K562 (cell line): ENCODE measurements around the gene MDH2. TPM values are rescaled to one million over a fixed set of nuclear protein-coding genes. Genes with fewer than 3 reads are reported as not detected.
A peak's percentile ranks its signal among the peaks of the same experiment; 100 is the strongest.

Source experiments
- ATAC-seq: fragments of 200-7000 bp; cut with Tn5 transposase; 3 replicates; pipeline ENCODE4 v1.9.1; 2020; ENCODE audit warnings: moderate library complexity
- BruUV-seq: library from RNA; stranded (reverse); fragments of 400-500 nt; replicated peaks from 2 replicates; lab custom pipeline; 2021; lab: Mats Ljungman, UMichigan
- CTCF ChIA-PET: fragments of 300-600 bp; formaldehyde crosslinking; extraction: SDS; loops from one replicate; lab custom pipeline; 2021; ENCODE audit warnings: low intra/inter-chr PET ratio; lab: Yijun Ruan, JAX
- POLR2A ChIA-PET: fragments of 300-600, 350-650 bp; sonication (Branson Sonifier 250); formaldehyde crosslinking; extraction: SDS; loops from one replicate; lab custom pipeline; 2021; ENCODE audit warnings: antibody characterized with exemption, inconsistent platforms; lab: Yijun Ruan, JAX
- DNase-seq, 4 experiments: peaks; one replicate each; pipeline versions ENCODE4 v3.0.0 to v3.0.0-alpha.2; 2011 to 2018; ENCODE audit warnings: low spot score in 3 of 4, mixed read lengths in 3 of 4; ENCODE audit errors: extremely low read depth in 1 of 4
- FAIRE-seq: peaks from 2 replicates; lab custom pipeline; 2011; peaks lifted over from hg19 to GRCh38; lab: Jason Lieb, UNC
- H2AFZ ChIP-seq: 2 replicates; pipeline ENCODE4 v1.6.0; 2011; ENCODE audit warnings: low read depth, low read length, control low read depth, inconsistent platforms
- H3K27ac ChIP-seq: fragments of 200-600 bp; 3 replicates; pipeline ENCODE4 v1.8.0; 2011; ENCODE audit warnings: low read depth, mild to moderate bottlenecking, control low read depth, inconsistent platforms, low read length, moderate library complexity, mixed read lengths; ENCODE audit errors: extremely low read depth
- H3K27me3 ChIP-seq, 2 experiments: fragments of 300-600 bp in 1 of 2; 2 replicates in 1 of 2; 3 replicates in 1 of 2; pipeline versions ENCODE4 v1.6.0 to v1.8.0; 2011; ENCODE audit warnings: inconsistent platforms in 2 of 2, low read length in 2 of 2, mild to moderate bottlenecking in 1 of 2, mixed read lengths in 1 of 2, moderate library complexity in 1 of 2; ENCODE audit not compliant: control insufficient read depth in 2 of 2, insufficient read depth in 2 of 2
- H3K36me3 ChIP-seq: fragments of 300-600 bp; 3 replicates; pipeline ENCODE4 v1.8.0; 2011; ENCODE audit warnings: mild to moderate bottlenecking, low read length, inconsistent platforms; ENCODE audit not compliant: control insufficient read depth, insufficient read depth
- H3K4me1 ChIP-seq, 2 experiments: fragments of 200-600 bp in 1 of 2; replicated peaks in 1 of 2; 2 replicates in 1 of 2; 3 replicates in 1 of 2; pipeline versions ENCODE4 v1.5.1 to v1.8.0; 2011; ENCODE audit warnings: inconsistent platforms in 2 of 2, low read length in 2 of 2, mild to moderate bottlenecking in 1 of 2, mixed read lengths in 1 of 2, moderate library complexity in 1 of 2; ENCODE audit not compliant: control insufficient read depth in 2 of 2, insufficient read depth in 2 of 2
- H3K4me2 ChIP-seq: 2 replicates; pipeline ENCODE4 v1.6.1; 2011; ENCODE audit warnings: low read length, control low read depth, inconsistent platforms, mixed read lengths; ENCODE audit not compliant: insufficient read depth
- H3K4me3 ChIP-seq: fragments of 200-600 bp; sonication (generic), shearing (Covaris generic); 2 replicates; pipeline ENCODE4 v1.5.1; 2016; ENCODE audit warnings: control low read depth, inconsistent platforms
- H3K79me2 ChIP-seq: fragments of 200-600 bp; 3 replicates; pipeline ENCODE4 v1.8.0; 2011; ENCODE audit warnings: low read length, inconsistent platforms; ENCODE audit not compliant: control insufficient read depth, insufficient read depth
- H3K9ac ChIP-seq, 2 experiments: 2 replicates each; pipeline versions ENCODE4 v1.6.0 to v1.6.1; 2011; ENCODE audit warnings: low read depth in 2 of 2, low read length in 2 of 2, control low read depth in 1 of 2, inconsistent platforms in 1 of 2, mild to moderate bottlenecking in 1 of 2, mixed read lengths in 1 of 2; ENCODE audit not compliant: insufficient read depth in 1 of 2
- H3K9me1 ChIP-seq: one replicate; pipeline ENCODE4 v1.6.0; 2011; ENCODE audit warnings: inconsistent platforms, mild to moderate bottlenecking, low read length, moderate library complexity; ENCODE audit not compliant: control insufficient read depth, insufficient read depth
- H3K9me3 ChIP-seq: replicated peaks from 2 replicates; pipeline ENCODE4 v1.5.1; 2011; ENCODE audit warnings: low read depth, low read length, inconsistent platforms; ENCODE audit not compliant: control insufficient read depth, insufficient read depth
- H4K20me1 ChIP-seq: replicated peaks from 2 replicates; pipeline ENCODE4 v1.6.1; 2011; ENCODE audit warnings: low read length, inconsistent platforms, mixed read lengths; ENCODE audit not compliant: control insufficient read depth, insufficient read depth
- ARNT ChIP-seq, 2 experiments: fragments of 450-650 bp; IDR thresholded peaks; 2 replicates each; pipeline ENCODE4 v1.6.1; 2016; ENCODE audit warnings: mild to moderate bottlenecking in 1 of 2
- CXXC5 ChIP-seq: fragments of 250-450 bp; sonication (Bioruptor Pico); IDR thresholded peaks from 2 replicates; pipeline ENCODE4 v1.8.0; 2022; ENCODE audit warnings: inconsistent platforms, mild to moderate bottlenecking, moderate library complexity
- FOXM1 ChIP-seq, 2 experiments: fragments of 450-650 bp in 1 of 2; sonication (generic) in 1 of 2; formaldehyde crosslinking in 1 of 2; IDR thresholded peaks; 2 replicates each; pipeline versions ENCODE4 v1.6.1 to v1.9.0; 2017 to 2022; ENCODE audit warnings: low read depth in 2 of 2, mild to moderate bottlenecking in 2 of 2, missing genetic modification reagents in 1 of 2, moderate library complexity in 1 of 2
- HCFC1 ChIP-seq: IDR thresholded peaks from 2 replicates; pipeline ENCODE4 v1.6.1; 2012; ENCODE audit warnings: low read depth, low read length, improper control_type of control experiment
- KAT8 ChIP-seq: fragments of 450-650 bp; IDR thresholded peaks from 2 replicates; pipeline ENCODE4 v1.6.1; 2016; ENCODE audit warnings: low read depth, mild to moderate bottlenecking
- KLF6 ChIP-seq: fragments of 250-450 bp; sonication (Bioruptor Pico); IDR thresholded peaks from 2 replicates; pipeline ENCODE4 v1.4.0; 2020; ENCODE audit warnings: mild to moderate bottlenecking, moderate library complexity, borderline replicate concordance
- MXI1 ChIP-seq: IDR thresholded peaks from 2 replicates; pipeline ENCODE4 v1.6.1; 2011; ENCODE audit warnings: low read depth, mild to moderate bottlenecking, improper control_type of control experiment, low read length
- NR4A1 ChIP-seq, 2 experiments: fragments of 250-450 bp in 1 of 2; fragments of 450-650 bp in 1 of 2; sonication (Bioruptor Pico) in 1 of 2; IDR thresholded peaks; 2 replicates each; pipeline versions ENCODE4 v1.4.0 to v1.6.1; 2016 to 2020; ENCODE audit warnings: mild to moderate bottlenecking in 2 of 2, missing compliant biosample characterization in 1 of 2, missing genetic modification characterization in 1 of 2, moderate library complexity in 1 of 2
- POLR2A ChIP-seq: fragments of 450-650 bp; conservative IDR thresholded peaks from 2 replicates; pipeline ENCODE4 v1.6.1; 2016
- POLR2AphosphoS5 ChIP-seq: IDR thresholded peaks from 2 replicates; pipeline ENCODE4 v1.6.1; 2011; ENCODE audit warnings: mild to moderate bottlenecking, low read depth, low read length, moderate library complexity; ENCODE audit not compliant: control insufficient read depth, insufficient read depth
- POLR2B ChIP-seq: fragments of 450-650 bp; IDR thresholded peaks from 2 replicates; pipeline ENCODE4 v1.6.1; 2018; ENCODE audit warnings: low read depth; ENCODE audit not compliant: partially characterized antibody
- POLR2G ChIP-seq: fragments of 200-400 bp; formaldehyde crosslinking; IDR thresholded peaks from 2 replicates; pipeline ENCODE4 v1.6.1; 2017; ENCODE audit warnings: low read depth, mild to moderate bottlenecking, antibody characterized with exemption, low read length, moderate library complexity
- SAP30 ChIP-seq: fragments of 200-600 bp; sonication (generic); IDR thresholded peaks from 2 replicates; pipeline ENCODE4 v1.6.1; 2012; ENCODE audit warnings: borderline replicate concordance, low read depth, mild to moderate bottlenecking, moderate library complexity, low read length, control low read depth, inconsistent platforms; ENCODE audit not compliant: insufficient read depth, poor library complexity, severe bottlenecking
- SPI1 ChIP-seq: IDR thresholded peaks from 2 replicates; pipeline ENCODE4 v1.6.1; 2011; ENCODE audit warnings: low read depth, low read length, control low read depth, borderline replicate concordance
- SUPT5H ChIP-seq: fragments of 450-650 bp; IDR thresholded peaks from 2 replicates; pipeline ENCODE4 v1.6.1; 2016
- ZNF280A ChIP-seq: fragments of 450-650 bp; IDR thresholded peaks from 2 replicates; pipeline ENCODE4 v1.6.1; 2018; ENCODE audit warnings: mild to moderate bottlenecking, low read depth; ENCODE audit not compliant: partially characterized antibody
- ZNF699 ChIP-seq: fragments of 250-450 bp; sonication (Bioruptor Pico); IDR thresholded peaks from 2 replicates; pipeline ENCODE4 v1.8.0; 2021; ENCODE audit warnings: mild to moderate bottlenecking, moderate library complexity; ENCODE audit not compliant: insufficient replicate concordance
- ZNF740 ChIP-seq, 3 experiments: fragments of 200-800 bp in 1 of 3; sonication (Bioruptor generic) in 1 of 3; sonication (generic) in 1 of 3; formaldehyde crosslinking in 1 of 3; IDR thresholded peaks; 2 replicates each; pipeline versions ENCODE4 v1.6.1 to v1.8.0; 2016 to 2022; ENCODE audit warnings: mild to moderate bottlenecking in 2 of 3, missing compliant biosample characterization in 2 of 3, missing genetic modification characterization in 2 of 3, missing genetic modification reagents in 1 of 3
- ZNF830 ChIP-seq: fragments of 250-450 bp; sonication (Bioruptor Pico); IDR thresholded peaks from 2 replicates; pipeline ENCODE4 v1.5.0; 2021; ENCODE audit warnings: mild to moderate bottlenecking
- WGBS: fragments of 100-300 bp; shearing (Covaris generic); methylation state at CpG from one replicate; pipeline ENCODE4 v1.1.6; 2016; ENCODE audit warnings: low coverage, mixed read lengths; ENCODE audit not compliant: insufficient coverage; ENCODE audit errors: missing lambda C conversion rate; 5-methylcytosine and 5-hydroxymethylcytosine counted together
- in situ Hi-C: fragments of 300-500 bp; cut with MboI; formaldehyde crosslinking; loops from 4 replicates; pipeline ENCODE4 v1.15.0; 2018; ENCODE audit warnings: inconsistent platforms, mixed read lengths
- intact Hi-C: fragments of 100-400 bp; cut with micrococcal nuclease; formaldehyde crosslinking; loops from 2 replicates; pipeline ENCODE4 v1.14.2; 2022
- polyA plus RNA-seq, 8 experiments: library from polyadenylated mRNA; depleted of rRNA in 4 of 8; stranded (reverse) in 5 of 8; unstranded in 3 of 8; fragments of >200 nt; fragmentation: Nextera tagmentation in 2 of 8; fragmentation: Illumina TruSeq in 1 of 8; extraction: Ambion mirVana in 2 of 8; extraction: Trizol in 1 of 8; gene quantifications; 2 replicates each; pipeline versions ENCODE4 v1.2.1 to v1.2.3, GENCODE V29; 2011 to 2014; ENCODE audit warnings: inconsistent platforms in 1 of 8, missing spikeins in 1 of 8
- total RNA-seq, 7 experiments: library from RNA; depleted of rRNA in 6 of 7; stranded (reverse); fragments of >200 nt in 6 of 7; fragmentation: Illumina TruSeq in 2 of 7; extraction: Trizol in 2 of 7; gene quantifications; 2 replicates each; pipeline versions ENCODE4 v1.2.1 to v1.2.3, GENCODE V29; 2011 to 2021; ENCODE audit warnings: low replicate concordance in 1 of 7

Gene MDH2
- total and polyA plus RNA-seq, 9 of the 15 experiments (the other 6 are each of a cell fraction or from before 2014, with no cell fraction given): 106 to 701 (median 242) TPM

GRCh38 chr7:76066716-76067503, 19.0 kb downstream of the MDH2 start:
- intact Hi-C loops (no loop called here), in situ Hi-C loops (no loop called here)
- BruUV-seq: no TSS peak
- Histone ChIP-seq H3K79me2 (no peaks in the 10 kb centered on the region), H2AFZ (no peak overlapping the region), H3K4me2 (no peak overlapping the region), H3K27ac (no peak overlapping the region), H3K9me1 (no peaks in the 10 kb centered on the region), H3K27me3 (no peaks in the 10 kb centered on the region), H3K9ac (no peak overlapping the region), H3K4me3 (no peak overlapping the region), H4K20me1 (peaks cover 15% of the 10 kb centered on the region), H3K4me1 (peaks cover 0 to 23% of the 10 kb centered on the region in 2 experiments; a peak in 2 of 5 replicates), H3K36me3 (peaks cover 52% of the 10 kb centered on the region), H3K9me3 (no peaks in the 10 kb centered on the region; the same call in 1 of the 2 replicates)
- no peak for ATAC-seq
- ChIA-PET POLR2A (interaction anchor here (0.6 to 4.1 kb wide), 6 partner anchors 8 to 627 kb away, joined by 3 to 21 read pairs (median 6); partner anchors contain the start of genes MDH2 and STYXL1), CTCF (no interaction called here)
- no peak for DNase-seq
- WGBS: 91% methylated on average over 14 of the region's 14 CpGs
- FAIRE-seq: no peak
- no peak for TF ChIP-seq ZNF830
- no peak for TF ChIP-seq NR4A1 (CRISPR knock-in tag; IDR thresholded peaks at IDR 0.05)
- TF ChIP-seq NR4A1 (tag; IDR thresholded peaks at IDR 0.05): no peak
- peak; percentile 39; the same call in 1 of the 2 replicates for TF ChIP-seq POLR2AphosphoS5
- TF ChIP-seq SUPT5H: peak; percentile 56
- TF ChIP-seq POLR2A: peak; percentile 56; the same call in 1 of the 2 replicates
- TF ChIP-seq SAP30: no peak
- TF ChIP-seq MXI1: no peak
- no peak for TF ChIP-seq ZNF280A
- no peak for TF ChIP-seq ZNF740 (CRISPR knock-in tag; IDR thresholded peaks at IDR 0.05)
- TF ChIP-seq ZNF740 (tag; IDR thresholded peaks at IDR 0.05): no peak
- no peak for TF ChIP-seq SPI1
- TF ChIP-seq HCFC1: no peak
- TF ChIP-seq ZNF699 (CRISPR knock-in tag): no peak
- TF ChIP-seq ARNT (IDR thresholded peaks at IDR 0.05): no peak
- TF ChIP-seq FOXM1 (IDR thresholded peaks at IDR 0.05; ENCODE audit: low read depth): no peak
- no peak for TF ChIP-seq FOXM1 (CRISPR knock-in tag; IDR thresholded peaks at IDR 0.05; ENCODE audit: low read depth)
- TF ChIP-seq KAT8: no peak
- TF ChIP-seq KLF6 (CRISPR knock-in tag): no peak
- TF ChIP-seq POLR2G: peak; percentile 26; the same call in 1 of the 2 replicates
- no peak for TF ChIP-seq CXXC5 (CRISPR knock-in tag)
- peak; percentile 36 for TF ChIP-seq POLR2B
